K562 (cell line): Measurements from ENCODE around the gene GLP1R. TPM values are rescaled to one million over a fixed set of nuclear protein-coding genes. Genes with fewer than 3 reads are reported as not detected.

ENCODE experiments used
- ATAC-seq: fragments of 200-7000 bp; cut with Tn5 transposase; 3 replicates; pipeline ENCODE4 v1.9.1; 2020; ENCODE audit warnings: moderate library complexity
- BruUV-seq: library from RNA; stranded (reverse); fragments of 400-500 nt; replicated peaks from 2 replicates; lab custom pipeline; 2021; lab: Mats Ljungman, UMichigan
- CTCF ChIA-PET: fragments of 300-600 bp; formaldehyde crosslinking; extraction: SDS; loops from one replicate; lab custom pipeline; 2021; ENCODE audit warnings: low intra/inter-chr PET ratio; lab: Yijun Ruan, JAX
- POLR2A ChIA-PET: fragments of 300-600, 350-650 bp; sonication (Branson Sonifier 250); formaldehyde crosslinking; extraction: SDS; loops from one replicate; lab custom pipeline; 2021; ENCODE audit warnings: antibody characterized with exemption, inconsistent platforms; lab: Yijun Ruan, JAX
- DNase-seq, 4 experiments: peaks; one replicate each; pipeline versions ENCODE4 v3.0.0 to v3.0.0-alpha.2; 2011 to 2018; ENCODE audit warnings: low spot score in 3 of 4, mixed read lengths in 3 of 4; ENCODE audit errors: extremely low read depth in 1 of 4
- FAIRE-seq: peaks from 2 replicates; lab custom pipeline; 2011; peaks lifted over from hg19 to GRCh38; lab: Jason Lieb, UNC
- H2AFZ ChIP-seq: 2 replicates; pipeline ENCODE4 v1.6.0; 2011; ENCODE audit warnings: low read depth, low read length, control low read depth, inconsistent platforms
- H3K27ac ChIP-seq: fragments of 200-600 bp; 3 replicates; pipeline ENCODE4 v1.8.0; 2011; ENCODE audit warnings: low read depth, mild to moderate bottlenecking, control low read depth, inconsistent platforms, low read length, moderate library complexity, mixed read lengths; ENCODE audit errors: extremely low read depth
- H3K27me3 ChIP-seq, 2 experiments: fragments of 300-600 bp in 1 of 2; 2 replicates in 1 of 2; 3 replicates in 1 of 2; pipeline versions ENCODE4 v1.6.0 to v1.8.0; 2011; ENCODE audit warnings: inconsistent platforms in 2 of 2, low read length in 2 of 2, mild to moderate bottlenecking in 1 of 2, mixed read lengths in 1 of 2, moderate library complexity in 1 of 2; ENCODE audit not compliant: control insufficient read depth in 2 of 2, insufficient read depth in 2 of 2
- H3K36me3 ChIP-seq: fragments of 300-600 bp; 3 replicates; pipeline ENCODE4 v1.8.0; 2011; ENCODE audit warnings: mild to moderate bottlenecking, low read length, inconsistent platforms; ENCODE audit not compliant: control insufficient read depth, insufficient read depth
- H3K4me1 ChIP-seq, 2 experiments: fragments of 200-600 bp in 1 of 2; replicated peaks in 1 of 2; 2 replicates in 1 of 2; 3 replicates in 1 of 2; pipeline versions ENCODE4 v1.5.1 to v1.8.0; 2011; ENCODE audit warnings: inconsistent platforms in 2 of 2, low read length in 2 of 2, mild to moderate bottlenecking in 1 of 2, mixed read lengths in 1 of 2, moderate library complexity in 1 of 2; ENCODE audit not compliant: control insufficient read depth in 2 of 2, insufficient read depth in 2 of 2
- H3K4me2 ChIP-seq: 2 replicates; pipeline ENCODE4 v1.6.1; 2011; ENCODE audit warnings: low read length, control low read depth, inconsistent platforms, mixed read lengths; ENCODE audit not compliant: insufficient read depth
- H3K4me3 ChIP-seq: fragments of 200-600 bp; sonication (generic), shearing (Covaris generic); 2 replicates; pipeline ENCODE4 v1.5.1; 2016; ENCODE audit warnings: control low read depth, inconsistent platforms
- H3K79me2 ChIP-seq: fragments of 200-600 bp; 3 replicates; pipeline ENCODE4 v1.8.0; 2011; ENCODE audit warnings: low read length, inconsistent platforms; ENCODE audit not compliant: control insufficient read depth, insufficient read depth
- H3K9ac ChIP-seq, 2 experiments: 2 replicates each; pipeline versions ENCODE4 v1.6.0 to v1.6.1; 2011; ENCODE audit warnings: low read depth in 2 of 2, low read length in 2 of 2, control low read depth in 1 of 2, inconsistent platforms in 1 of 2, mild to moderate bottlenecking in 1 of 2, mixed read lengths in 1 of 2; ENCODE audit not compliant: insufficient read depth in 1 of 2
- H3K9me1 ChIP-seq: one replicate; pipeline ENCODE4 v1.6.0; 2011; ENCODE audit warnings: inconsistent platforms, mild to moderate bottlenecking, low read length, moderate library complexity; ENCODE audit not compliant: control insufficient read depth, insufficient read depth
- H3K9me3 ChIP-seq: replicated peaks from 2 replicates; pipeline ENCODE4 v1.5.1; 2011; ENCODE audit warnings: low read depth, low read length, inconsistent platforms; ENCODE audit not compliant: control insufficient read depth, insufficient read depth
- H4K20me1 ChIP-seq: replicated peaks from 2 replicates; pipeline ENCODE4 v1.6.1; 2011; ENCODE audit warnings: low read length, inconsistent platforms, mixed read lengths; ENCODE audit not compliant: control insufficient read depth, insufficient read depth
- EP400 ChIP-seq: fragments of 450-650 bp; IDR thresholded peaks from 2 replicates; pipeline ENCODE4 v1.6.1; 2017; ENCODE audit warnings: antibody characterized with exemption, mild to moderate bottlenecking, moderate library complexity
- ILK ChIP-seq: fragments of 450-650 bp; IDR thresholded peaks from 2 replicates; pipeline ENCODE4 v1.6.1; 2016; ENCODE audit warnings: missing genetic modification characterization, low read depth, mild to moderate bottlenecking, missing compliant biosample characterization, moderate library complexity, borderline replicate concordance
- NCOA4 ChIP-seq: fragments of 450-650 bp; IDR thresholded peaks from 2 replicates; pipeline ENCODE4 v1.6.1; 2018; ENCODE audit warnings: mild to moderate bottlenecking; ENCODE audit not compliant: partially characterized antibody
- RFX1 ChIP-seq: fragments of 450-650 bp; IDR thresholded peaks from 2 replicates; pipeline ENCODE4 v1.6.1; 2016; ENCODE audit warnings: mild to moderate bottlenecking, moderate library complexity
- WGBS: fragments of 100-300 bp; shearing (Covaris generic); methylation state at CpG from one replicate; pipeline ENCODE4 v1.1.6; 2016; ENCODE audit warnings: low coverage, mixed read lengths; ENCODE audit not compliant: insufficient coverage; ENCODE audit errors: missing lambda C conversion rate; 5-methylcytosine and 5-hydroxymethylcytosine counted together
- in situ Hi-C: fragments of 300-500 bp; cut with MboI; formaldehyde crosslinking; loops from 4 replicates; pipeline ENCODE4 v1.15.0; 2018; ENCODE audit warnings: inconsistent platforms, mixed read lengths
- intact Hi-C: fragments of 100-400 bp; cut with micrococcal nuclease; formaldehyde crosslinking; loops from 2 replicates; pipeline ENCODE4 v1.14.2; 2022
- polyA plus RNA-seq, 8 experiments: library from polyadenylated mRNA; depleted of rRNA in 4 of 8; stranded (reverse) in 5 of 8; unstranded in 3 of 8; fragments of >200 nt; fragmentation: Nextera tagmentation in 2 of 8; fragmentation: Illumina TruSeq in 1 of 8; extraction: Ambion mirVana in 2 of 8; extraction: Trizol in 1 of 8; gene quantifications; 2 replicates each; pipeline versions ENCODE4 v1.2.1 to v1.2.3, GENCODE V29; 2011 to 2014; ENCODE audit warnings: inconsistent platforms in 1 of 8, missing spikeins in 1 of 8
- total RNA-seq, 7 experiments: library from RNA; depleted of rRNA in 6 of 7; stranded (reverse); fragments of >200 nt in 6 of 7; fragmentation: Illumina TruSeq in 2 of 7; extraction: Trizol in 2 of 7; gene quantifications; 2 replicates each; pipeline versions ENCODE4 v1.2.1 to v1.2.3, GENCODE V29; 2011 to 2021; ENCODE audit warnings: low replicate concordance in 1 of 7
- TF ChIP-seq, protein P1 (sequence below): fragments of 250-450 bp; sonication (Bioruptor Pico); IDR thresholded peaks from 2 replicates; pipeline ENCODE4 v1.4.0; 2020; ENCODE audit warnings: mild to moderate bottlenecking

GLP1R gene
- total and polyA plus RNA-seq, 9 of the 15 experiments (the other 6 are each of a cell fraction or from before 2014, with no cell fraction given), result not detected

- TF ChIP-seq RFX1, result peak; percentile 43
Measured at GRCh38 chr6:39083231-39083634, 34.7 kb downstream of the GLP1R start (continued).

GRCh38 chr6:39084506-39084905, 35.9 kb downstream of the GLP1R start:
- DNase-seq (no peak), ATAC-seq (no peak), FAIRE-seq (no peak)
- TF ChIP-seq EP400 (no peak), ILK (no peak), NCOA4 (no peak)
- TF ChIP-seq, protein P1, sequence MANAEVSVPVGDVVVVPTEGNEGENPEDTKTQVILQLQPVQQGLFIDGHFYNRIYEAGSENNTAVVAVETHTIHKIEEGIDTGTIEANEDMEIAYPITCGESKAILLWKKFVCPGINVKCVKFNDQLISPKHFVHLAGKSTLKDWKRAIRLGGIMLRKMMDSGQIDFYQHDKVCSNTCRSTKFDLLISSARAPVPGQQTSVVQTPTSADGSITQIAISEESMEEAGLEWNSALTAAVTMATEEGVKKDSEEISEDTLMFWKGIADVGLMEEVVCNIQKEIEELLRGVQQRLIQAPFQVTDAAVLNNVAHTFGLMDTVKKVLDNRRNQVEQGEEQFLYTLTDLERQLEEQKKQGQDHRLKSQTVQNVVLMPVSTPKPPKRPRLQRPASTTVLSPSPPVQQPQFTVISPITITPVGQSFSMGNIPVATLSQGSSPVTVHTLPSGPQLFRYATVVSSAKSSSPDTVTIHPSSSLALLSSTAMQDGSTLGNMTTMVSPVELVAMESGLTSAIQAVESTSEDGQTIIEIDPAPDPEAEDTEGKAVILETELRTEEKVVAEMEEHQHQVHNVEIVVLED (CRISPR knock-in tag), result no peak
- H4K20me1 ChIP-seq, result peaks cover 15% of the 10 kb centered on the region
- in situ Hi-C loops (no loop called here), intact Hi-C loops (no loop called here)
- no peak overlapping the region for H3K4me2 ChIP-seq
- H3K79me2 ChIP-seq, result no peaks in the 10 kb centered on the region
- H3K9ac ChIP-seq, result no peak overlapping the region
- no TSS peak for BruUV-seq
- no peaks in the 10 kb centered on the region for H3K4me1 ChIP-seq
- H3K36me3 ChIP-seq, result no peaks in the 10 kb centered on the region
- CTCF ChIA-PET, result no interaction called here
- POLR2A ChIA-PET, result interaction anchor here (0.7 to 1.4 kb wide), 3 partner anchors 9 to 119 kb away, joined by 3 to 5 read pairs (median 4); no protein-coding TSS in a partner anchor
- 0% methylated on average over 7 of the region's 7 CpGs for WGBS
- H2AFZ ChIP-seq, result no peak overlapping the region
- no peaks in the 10 kb centered on the region for H3K9me1 ChIP-seq
- H3K27me3 ChIP-seq, result peaks cover 21 to 76% of the 10 kb centered on the region in 2 experiments
- no peaks in the 10 kb centered on the region for H3K9me3 ChIP-seq
- H3K27ac ChIP-seq, result no peak overlapping the region
- no peak overlapping the region for H3K4me3 ChIP-seq
